GM21723 (cell line): ENCODE results near the gene PEBP1.
"Not testable (repeated sequence)": the region's sequence is repeated elsewhere in the genome, so short reads cannot be mapped to it uniquely, and the experiment has no call there.

Source experiments
- ATAC-seq: cut with Tn5 transposase; IDR thresholded peaks from one replicate; pipeline ENCODE4 v1.9.1; 2021; ENCODE audit warnings: mild to moderate bottlenecking, moderate library complexity; ENCODE audit not compliant: unreplicated experiment

The PEBP1 gene

DNA sequence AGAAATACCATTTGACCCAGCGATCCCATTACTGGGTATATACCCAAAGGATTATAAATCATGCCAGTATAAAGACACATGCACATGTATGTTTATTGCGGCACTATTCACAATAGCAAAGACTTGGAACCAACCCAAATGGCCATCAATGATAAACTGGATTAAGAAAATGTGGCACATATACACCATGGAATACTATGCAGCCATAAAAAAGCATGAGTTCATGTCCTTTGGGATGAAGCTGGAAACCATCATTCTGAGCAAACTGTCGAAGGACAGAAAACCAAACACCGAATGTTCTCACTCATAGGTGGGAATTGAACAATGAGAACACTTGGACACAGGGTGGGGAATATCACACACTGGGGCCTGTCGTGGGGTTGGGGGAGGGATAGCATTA, 6.5 kb upstream of the PEBP1 start:
- ATAC-seq = not testable (repeated sequence)

DNA sequence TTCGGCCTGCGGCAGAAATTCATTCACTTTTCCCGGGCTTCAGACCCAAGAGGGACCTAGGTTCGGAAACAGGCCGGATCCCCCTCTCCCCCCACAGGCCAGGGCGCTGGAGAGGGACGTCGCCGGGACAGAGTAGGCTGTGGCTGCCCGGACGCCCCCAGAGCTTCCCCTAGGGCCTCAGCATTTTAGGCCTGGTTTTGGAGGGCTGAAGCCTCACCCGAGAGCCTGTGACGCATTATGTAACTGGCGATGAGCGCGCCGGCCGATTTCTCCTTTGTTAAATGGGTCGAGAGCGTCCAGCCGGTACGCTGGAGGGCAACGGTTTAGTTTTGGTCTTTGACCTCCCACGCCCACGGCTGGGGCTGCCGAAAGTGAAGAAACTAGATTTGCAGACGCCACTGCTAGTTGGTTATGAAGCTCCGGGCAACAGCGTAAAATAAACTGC, 657 bp downstream of the PEBP1 start:
- peak; percentile 50 for ATAC-seq

DNA sequence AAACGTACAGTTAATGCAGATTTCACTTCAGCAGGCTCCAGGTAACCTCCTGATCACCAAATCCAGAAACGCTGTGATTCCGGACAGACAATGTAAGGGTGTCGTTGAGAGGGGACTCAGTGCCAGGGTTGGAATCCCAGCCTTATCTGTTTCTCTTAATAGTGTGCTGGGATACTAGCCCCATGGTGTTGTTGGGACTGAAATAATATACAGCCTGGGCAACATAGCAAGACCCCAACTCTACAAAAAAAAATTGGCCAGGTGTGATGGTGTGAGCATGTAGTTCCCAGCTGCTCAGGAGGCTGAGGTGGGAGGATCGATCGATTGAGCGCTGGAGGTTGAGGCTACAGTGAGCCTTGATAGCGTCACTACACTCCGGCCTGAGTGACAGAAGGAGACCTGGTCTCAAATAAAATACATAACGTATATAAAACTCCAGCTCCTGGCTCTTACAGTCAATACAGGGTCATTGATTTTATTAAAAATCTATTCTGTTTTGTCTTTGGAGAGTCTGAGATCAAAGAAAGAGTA, 1.3 kb downstream of the PEBP1 start:
- no peak for ATAC-seq

GRCh38 chr12:118140825-118141224, 4.9 kb downstream of the PEBP1 start:
- ATAC-seq = no peak

DNA sequence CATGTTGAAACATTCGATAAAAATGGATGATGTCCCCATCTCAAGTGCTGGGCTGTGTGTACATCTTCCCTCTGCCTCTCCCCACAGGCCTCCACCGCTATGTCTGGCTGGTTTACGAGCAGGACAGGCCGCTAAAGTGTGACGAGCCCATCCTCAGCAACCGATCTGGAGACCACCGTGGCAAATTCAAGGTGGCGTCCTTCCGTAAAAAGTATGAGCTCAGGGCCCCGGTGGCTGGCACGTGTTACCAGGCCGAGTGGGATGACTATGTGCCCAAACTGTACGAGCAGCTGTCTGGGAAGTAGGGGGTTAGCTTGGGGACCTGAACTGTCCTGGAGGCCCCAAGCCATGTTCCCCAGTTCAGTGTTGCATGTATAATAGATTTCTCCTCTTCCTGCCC, 8.6 kb downstream of the PEBP1 start:
- ATAC-seq = no peak

GRCh38 chr12:118145113-118145797, 9.3 kb downstream of the PEBP1 start:
- ATAC-seq = peak; percentile 74

DNA sequence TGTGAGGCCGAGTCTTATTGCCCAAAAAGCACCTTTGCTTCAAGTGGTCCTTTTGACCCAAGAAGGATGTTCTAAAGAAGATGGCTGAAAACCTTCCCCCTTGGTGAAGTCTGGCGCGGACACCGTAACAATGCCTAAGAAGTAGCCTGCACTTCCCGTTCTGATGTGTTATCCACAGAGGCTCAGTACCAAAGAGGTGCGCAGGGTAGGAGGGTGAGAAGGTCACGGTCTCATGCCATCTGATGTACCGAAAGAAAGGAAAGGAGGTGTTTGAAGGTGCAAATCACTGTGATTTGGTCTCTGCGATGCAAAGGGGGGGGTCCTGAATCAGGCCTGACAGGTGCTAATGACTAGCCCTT, 9.9 kb downstream of the PEBP1 start:
- ATAC-seq = no peak

GRCh38 chr12:118148287-118148686, 12.4 kb downstream of the PEBP1 start:
- no peak for ATAC-seq

DNA sequence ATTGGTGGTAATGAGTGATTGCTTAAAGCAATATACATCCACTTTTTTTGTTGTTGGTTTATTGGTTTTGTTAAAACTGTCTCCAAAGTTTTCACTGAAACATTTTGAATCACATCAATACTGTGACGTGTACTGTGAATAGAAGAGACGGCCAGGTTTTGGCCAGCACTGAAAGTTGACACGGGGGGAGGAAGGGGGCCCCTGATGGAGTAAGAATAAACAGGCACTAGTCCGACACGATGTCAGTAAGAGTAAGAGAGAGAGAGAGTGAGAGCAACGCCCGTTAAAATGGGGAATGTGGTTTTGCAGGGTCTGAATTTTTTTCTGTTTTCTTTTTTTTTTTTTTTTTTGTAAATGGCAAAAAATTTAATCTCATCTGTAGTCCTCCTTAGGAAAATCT, 14.7 kb downstream of the PEBP1 start:
- ATAC-seq = no peak

DNA sequence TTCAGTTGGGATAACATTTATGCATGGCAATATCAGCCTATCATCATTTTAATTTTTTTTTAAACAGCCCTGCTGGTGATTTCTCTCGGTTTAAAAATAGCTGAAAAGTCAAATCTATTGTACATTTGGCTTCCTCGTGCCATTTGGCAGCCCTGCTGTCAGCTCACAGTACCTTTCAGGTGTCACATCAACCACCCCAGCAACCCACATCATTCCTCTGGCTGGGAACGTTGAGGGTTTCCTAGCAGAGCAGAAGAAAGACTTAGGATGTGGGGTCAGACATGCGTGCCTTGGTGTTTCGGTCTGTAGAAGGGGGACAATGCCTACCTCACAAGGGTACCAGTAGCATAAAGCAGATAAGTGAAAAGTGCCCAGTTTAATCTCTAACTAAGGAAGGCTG, 15.8 kb downstream of the PEBP1 start:
- ATAC-seq = no peak

- no peak for ATAC-seq
Measured at GRCh38 chr12:118160536-118160935, 24.6 kb downstream of the PEBP1 start.

DNA sequence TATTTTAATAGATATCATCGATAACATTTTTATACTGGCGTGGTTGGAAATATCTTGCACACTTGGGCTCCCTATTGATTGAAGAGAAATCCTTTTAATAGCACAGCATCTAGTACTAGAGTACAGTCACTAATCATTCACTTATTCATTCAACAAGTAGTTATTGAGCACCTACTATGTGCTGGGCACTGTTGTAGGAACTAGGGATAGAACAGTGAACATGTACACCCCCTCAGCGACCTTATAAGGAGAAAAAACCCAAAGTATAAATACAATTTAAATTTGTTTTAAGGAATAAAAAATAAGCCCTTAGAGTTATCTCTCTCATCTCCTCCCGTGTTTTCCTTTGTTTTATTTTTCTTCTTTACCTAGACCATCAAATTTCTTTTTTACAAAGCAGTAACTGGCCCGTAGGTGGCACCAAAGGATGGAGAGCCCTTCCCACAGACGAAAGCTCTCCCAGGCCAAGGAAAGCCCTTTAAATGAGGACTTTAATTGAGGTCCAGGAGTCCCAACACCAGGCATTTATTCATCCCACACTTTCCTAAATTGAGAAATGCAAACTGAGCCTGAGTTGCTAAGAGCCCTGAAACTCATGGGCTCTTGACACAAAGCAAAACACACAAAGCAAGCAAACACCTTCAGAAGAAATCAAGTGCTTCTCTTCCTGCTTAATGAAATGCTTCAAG, 29.0 kb downstream of the PEBP1 start:
- ATAC-seq = no peak

DNA sequence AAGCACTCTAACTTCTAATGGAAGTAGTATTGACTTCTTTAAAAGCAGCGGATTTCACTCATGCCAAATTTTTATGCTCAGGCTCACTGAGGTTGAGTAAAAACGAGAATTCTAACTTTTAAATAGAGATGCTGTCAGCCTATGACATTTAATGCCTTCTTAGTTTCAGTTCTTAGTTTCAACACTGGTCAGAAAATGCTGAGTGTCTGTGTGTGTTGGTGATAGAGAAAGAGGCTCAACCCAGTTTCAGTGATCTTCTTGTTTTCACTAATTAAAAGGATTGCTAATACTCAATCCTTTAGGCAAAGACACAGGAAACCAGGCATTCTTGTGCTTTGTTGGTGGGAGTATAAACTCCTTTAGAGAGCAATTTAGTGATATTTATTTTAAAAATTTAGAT, 31.0 kb downstream of the PEBP1 start:
- peak; percentile 98 for ATAC-seq

DNA sequence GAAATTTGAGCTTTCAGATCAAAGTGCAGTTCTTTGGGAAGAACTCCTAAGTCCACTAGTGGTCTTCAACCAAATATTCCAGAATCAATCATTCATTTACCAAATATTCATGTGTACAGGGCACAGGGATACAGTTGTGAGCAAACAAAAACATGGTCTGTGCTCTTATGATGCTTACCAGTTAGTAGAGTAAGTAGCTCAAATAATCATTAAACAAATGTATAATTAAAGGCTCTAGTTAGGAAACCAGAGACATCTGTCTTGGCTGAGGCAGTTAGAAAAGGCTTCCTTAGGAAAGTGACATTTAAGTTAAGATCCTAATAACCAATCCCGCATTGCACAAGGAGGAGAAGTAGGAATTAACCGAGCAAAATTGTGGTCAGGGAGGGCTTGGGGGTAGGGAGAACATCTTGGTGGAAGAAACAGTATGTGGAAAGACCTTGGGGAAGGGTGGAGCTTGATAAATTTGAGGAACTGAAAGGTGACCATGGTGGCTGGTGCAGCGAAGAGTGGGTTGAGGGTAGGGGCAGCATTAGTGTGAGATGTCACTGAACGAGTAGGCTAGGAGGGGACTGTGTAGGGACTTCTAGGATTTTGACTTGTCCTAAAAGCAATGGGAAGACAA, 40.0 kb downstream of the PEBP1 start:
- peak; percentile 59 for ATAC-seq

DNA sequence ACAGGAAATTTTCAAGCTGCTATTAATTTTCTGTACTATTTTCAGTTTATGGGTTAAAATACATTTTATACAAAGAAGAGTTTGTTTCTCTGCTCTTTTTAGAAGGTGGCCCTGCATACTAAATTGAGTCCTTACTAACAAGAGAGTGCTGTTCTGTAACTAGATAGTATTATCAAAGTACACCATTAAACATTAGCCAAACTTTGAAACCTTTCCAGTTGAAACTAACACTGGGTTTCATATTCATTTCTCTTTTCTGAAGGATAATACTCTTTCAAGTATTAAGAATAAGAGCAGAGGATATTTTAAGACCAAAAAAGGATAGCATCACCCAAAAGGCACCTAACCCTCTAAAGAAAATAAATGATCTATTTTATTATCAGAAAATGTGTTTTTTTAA, 47.2 kb downstream of the PEBP1 start:
- ATAC-seq = no peak

DNA sequence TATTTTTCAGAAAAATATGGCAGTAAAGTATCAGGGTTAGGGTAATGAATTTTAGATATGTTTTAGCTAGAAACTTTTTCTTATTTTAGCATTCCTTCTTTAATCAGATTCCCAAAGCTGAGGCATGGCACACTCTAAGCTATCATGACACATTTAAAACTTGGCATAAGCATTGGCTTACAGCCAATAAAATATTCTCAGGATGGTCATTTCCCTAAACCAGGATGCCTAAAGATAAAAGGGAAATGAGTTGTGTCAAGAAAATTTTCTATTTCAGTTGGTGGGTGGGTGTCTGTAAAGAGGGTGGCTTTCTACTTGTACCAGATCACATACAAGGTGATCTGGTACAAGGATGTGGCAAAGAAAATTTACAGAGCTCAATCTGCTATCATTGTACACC, 47.8 kb downstream of the PEBP1 start:
- ATAC-seq = no peak

- no peak for ATAC-seq
Measured at GRCh38 chr12:118185602-118186397, 49.9 kb downstream of the PEBP1 start.

DNA sequence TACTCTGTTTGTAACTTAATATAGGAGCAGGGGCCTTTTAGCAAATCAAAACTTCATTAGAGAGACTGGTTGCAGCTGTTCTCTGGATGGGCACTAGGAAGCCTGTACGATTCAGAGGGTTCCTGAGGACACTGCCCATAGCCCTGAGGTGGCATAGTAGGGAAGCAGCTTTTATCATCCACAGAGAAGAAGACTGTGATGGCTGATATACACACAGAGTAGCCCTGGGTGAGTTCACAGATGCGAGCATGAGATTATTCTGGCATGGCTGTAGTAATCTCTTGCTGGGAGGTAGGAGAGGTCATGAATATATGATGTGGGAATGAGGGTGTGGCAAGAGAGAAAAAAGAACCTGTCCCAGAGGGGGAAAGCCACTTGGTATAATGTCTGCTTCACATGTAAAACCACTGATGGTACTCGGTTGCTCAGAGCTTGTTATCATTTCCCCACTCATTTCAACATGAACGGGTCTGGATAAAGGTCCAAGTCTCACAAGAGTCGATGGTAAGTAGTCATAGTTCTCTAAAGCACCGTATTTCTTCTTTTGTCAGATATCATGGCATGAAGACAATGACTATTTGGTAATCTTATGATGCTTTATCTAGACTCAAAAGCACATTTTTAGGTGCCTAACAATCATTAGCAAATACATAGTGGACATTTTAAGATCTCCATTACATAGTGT, 52.0 kb downstream of the PEBP1 start:
- ATAC-seq = no peak

GRCh38 chr12:118188690-118189371, 52.9 kb downstream of the PEBP1 start:
- no peak for ATAC-seq

DNA sequence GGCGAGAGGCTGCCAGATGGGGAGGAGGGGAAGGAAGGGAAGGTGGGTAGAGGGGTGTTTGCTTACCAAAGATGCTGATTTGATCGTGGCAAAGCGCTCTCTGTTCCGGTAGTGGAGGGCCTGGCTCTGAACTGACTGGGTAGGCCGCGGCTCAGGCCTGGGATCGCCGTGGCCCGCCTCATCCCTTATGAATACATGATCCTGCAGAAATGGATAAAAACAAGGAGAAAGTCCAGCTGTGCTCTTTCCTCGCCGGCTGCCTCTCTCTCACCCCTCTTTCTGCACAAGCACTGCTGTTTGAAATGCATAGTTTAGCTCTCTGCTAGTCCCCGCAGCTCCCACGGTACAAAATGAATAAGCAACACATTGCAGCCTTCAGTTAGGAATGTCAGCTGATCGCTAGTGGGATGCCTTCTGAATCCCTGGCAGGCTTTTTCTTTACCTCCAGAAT, 53.8 kb downstream of the PEBP1 start:
- ATAC-seq = no peak
